HK-2 (cell line): ENCODE data around the gene DRGX.

Experiments used
- DNase-seq: peaks from one replicate; pipeline ENCODE4 v3.0.0-alpha.2; 2018; ENCODE audit not compliant: unreplicated experiment

The DRGX gene

DNA sequence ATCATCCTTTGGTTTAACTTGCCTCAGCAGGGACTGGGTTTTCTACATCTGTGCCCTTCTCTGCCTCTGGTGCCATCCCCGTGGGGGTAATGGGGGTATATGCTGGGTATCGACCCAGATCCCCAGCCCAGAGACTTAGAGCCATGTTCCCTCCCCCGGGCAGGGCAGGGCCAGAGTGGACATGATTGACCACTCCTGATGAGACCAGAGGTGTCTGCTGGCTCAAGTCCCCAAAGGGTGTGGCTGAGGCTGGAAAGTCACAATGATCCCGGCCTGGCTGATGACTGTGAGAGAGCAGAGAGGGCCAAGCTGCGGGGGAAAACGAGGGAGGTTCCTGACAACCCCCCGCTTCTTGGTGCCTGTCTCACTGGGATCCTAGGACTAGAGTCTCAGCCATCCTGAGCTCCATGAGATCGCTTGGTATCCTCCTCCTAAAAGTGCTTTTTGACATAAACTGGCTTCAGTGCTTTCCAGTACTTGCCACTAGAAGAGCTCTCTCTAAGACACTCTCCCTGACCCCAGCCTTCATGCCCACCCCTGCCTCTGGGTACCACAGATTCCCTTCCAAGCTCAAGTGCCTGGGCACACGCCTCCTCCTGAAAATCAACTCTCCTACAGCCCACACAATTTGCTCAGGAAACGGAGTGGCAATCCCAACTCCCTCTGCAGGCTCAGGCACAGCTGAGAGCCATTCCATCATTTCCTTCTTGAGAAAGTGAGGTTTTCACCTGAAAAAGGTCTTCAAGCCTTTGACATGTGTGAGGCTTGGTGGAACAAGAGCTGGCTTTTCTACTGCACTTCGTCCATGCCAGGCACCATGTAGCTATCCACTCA, 33.9 kb downstream of the DRGX start:
- no peak for DNase-seq

- DNase-seq, result no peak
Measured at GRCh38 chr10:49361178-49361554, 34.7 kb downstream of the DRGX start.

GRCh38 chr10:49360271-49361177, 35.4 kb downstream of the DRGX start:
- no peak for DNase-seq

GRCh38 chr10:49359349-49360270, 36.3 kb downstream of the DRGX start:
- no peak for DNase-seq

DNA sequence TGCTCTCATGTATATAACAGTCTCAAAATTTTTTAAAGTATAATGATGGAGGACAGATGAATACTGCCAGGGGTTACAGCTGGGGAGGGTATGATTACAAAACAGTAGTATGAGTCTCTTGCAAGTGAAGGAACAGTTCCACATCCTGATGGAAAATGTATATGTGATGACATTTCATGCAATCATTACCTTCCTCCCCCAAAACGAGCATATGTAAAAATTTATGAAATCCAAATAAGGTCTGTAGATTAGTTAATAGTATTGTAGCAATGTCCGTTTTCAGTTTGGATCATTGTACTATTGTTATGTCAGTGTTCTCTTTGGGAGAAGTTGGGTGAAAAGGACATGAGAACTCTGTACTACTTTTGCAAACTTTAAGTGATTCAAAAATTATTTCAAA, 38.0 kb downstream of the DRGX start:
- no peak for DNase-seq

DNA sequence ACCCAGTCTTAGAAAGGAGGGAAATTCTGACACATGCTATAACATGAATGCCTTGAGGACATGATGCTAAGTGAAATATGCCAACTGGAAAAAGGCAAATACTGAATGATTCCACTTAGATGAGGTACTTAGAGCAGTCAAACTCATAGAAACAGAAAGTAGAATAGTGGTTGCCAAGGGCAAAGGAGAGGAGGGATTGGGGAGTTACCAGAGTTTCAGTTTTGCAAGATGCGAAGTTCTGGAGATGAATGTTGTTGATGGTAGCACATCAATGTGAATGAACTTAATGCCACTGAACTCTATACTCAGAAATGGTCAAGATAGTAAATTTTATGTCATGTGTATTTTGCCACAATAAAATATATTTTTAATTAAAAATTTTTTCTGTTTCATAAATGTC, 38.9 kb downstream of the DRGX start:
- no peak for DNase-seq

- no peak for DNase-seq
Measured at GRCh38 chr10:49356181-49356580, 39.7 kb downstream of the DRGX start.

DNA sequence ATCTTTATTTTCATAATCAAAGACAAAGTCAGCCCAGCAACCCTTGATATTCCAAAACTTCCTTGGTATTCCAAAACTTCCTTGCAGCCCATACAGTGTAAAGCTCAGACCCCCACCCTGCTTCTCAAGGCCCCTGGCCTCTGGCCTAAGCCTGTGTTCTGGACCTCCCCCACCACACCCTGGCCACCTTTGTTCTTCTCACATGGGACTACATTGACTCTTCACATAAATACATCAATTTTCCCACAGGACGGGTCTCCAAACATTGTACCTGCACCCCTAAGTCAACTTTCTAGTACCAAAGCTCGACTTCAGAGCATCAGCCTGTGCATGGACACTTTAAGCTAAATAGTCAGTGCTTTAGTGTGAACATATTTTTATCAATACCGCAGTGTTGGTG, 40.7 kb downstream of the DRGX start:
- DNase-seq, result no peak

- DNase-seq, result no peak
Measured at GRCh38 chr10:49354593-49354992, 41.3 kb downstream of the DRGX start.

DNA sequence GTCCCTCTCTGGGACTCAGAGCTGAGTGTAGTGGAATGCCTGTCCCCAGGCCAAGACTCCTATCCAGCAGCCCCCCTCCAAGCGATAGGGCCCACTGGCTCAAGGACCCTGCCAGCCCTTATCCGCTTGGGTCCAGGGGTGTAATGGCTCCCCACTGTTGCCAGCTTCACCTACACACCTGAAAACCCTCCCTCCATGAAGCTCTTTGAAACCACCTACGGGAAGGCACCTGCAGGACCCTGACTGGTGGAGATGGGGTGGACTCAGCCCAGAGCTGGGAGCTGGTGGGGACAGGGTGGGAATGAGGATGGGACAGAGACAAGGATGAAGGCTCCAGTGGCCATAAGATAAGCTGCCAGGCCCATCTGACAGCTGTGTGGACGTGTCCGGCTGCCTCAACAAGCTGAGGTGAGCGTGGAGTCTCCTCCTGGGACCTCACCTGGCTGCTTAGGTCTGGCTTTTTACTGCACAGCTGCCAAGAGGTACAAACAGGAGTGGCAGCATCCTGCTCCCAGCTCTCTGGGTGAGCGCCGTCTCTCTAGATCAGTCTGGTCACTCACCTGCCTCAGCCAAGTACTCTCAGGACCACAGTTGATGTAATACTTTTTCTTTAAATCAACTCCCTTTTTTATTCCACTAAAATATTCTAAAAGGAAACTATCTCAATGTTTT, 41.9 kb downstream of the DRGX start:
- DNase-seq, result no peak

GRCh38 chr10:49353026-49353894, 42.6 kb downstream of the DRGX start:
- DNase-seq, result no peak

- DNase-seq, result no peak
Measured at GRCh38 chr10:49352323-49352722, 43.6 kb downstream of the DRGX start.

- no peak for DNase-seq
Measured at GRCh38 chr10:49351669-49352068, 44.2 kb downstream of the DRGX start.

DNA sequence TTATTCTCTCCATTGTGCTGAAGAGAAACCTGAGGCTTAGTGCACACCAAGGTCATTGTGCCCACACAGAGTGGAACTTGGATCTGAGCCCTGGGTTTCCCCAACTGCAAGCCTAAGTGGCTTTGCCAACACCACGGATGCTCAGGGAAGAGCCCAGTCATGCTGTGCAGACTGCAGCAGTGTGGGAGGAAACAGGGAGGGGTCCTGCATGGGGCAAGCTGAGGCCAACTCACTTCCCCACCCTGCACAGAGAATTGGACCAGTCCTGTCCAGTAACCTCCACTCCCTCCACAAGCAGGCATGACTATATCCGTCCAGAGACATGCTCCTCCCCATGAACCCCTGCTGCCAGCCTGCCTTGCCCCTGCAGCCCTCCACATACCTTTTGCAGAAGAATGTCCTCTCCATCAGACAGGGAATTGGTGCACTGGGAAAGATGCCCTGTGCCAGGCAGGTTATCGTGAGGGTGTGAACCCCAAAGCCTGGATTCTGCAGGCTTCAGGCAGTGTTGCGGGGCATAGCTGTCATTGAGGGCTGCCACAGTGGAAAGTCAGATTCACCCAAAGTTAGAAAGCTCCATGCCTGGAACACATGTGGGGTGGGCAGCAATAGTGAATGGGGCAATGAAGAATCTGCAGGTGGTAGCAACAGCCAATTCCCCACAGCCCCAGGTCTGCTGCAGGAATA, 44.9 kb downstream of the DRGX start:
- no peak for DNase-seq

DNA sequence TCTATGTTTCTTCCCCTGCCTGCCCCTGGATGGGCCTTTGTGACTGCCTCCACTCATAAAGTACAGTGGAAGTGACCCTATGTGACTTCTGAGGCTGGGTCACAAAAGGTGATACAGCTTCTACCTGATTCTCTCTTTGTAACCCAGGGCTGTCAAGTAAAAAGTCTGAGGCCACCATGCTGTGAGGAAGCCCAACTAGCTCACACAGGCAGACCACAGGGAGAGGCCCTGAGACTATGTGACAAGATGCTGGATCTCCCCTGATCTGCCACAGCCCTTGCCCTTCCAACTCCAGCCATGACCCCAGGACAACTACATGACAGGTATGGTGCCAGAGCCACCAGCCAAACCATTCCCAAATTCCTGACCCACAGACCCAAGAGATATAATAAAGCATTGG, 45.8 kb downstream of the DRGX start:
- no peak for DNase-seq

DNA sequence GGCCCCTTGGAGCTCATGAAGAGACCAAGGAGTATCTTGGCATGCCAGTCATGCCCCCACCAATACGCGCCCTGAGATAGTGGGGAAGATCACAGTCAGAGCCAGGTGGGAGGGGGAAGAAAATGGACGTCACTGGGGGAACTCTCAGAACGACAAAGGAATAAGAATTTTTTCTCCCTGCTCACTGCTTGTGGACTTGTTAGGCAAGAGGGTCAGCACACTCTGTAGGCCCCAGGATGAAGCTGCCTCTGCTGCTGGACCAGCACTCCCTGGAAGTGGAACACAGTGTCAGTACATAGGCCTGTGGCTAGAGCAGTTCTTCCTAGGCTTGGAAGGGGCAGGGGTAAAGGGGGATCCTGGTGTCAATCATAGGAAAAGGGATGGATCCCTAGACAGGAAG, 46.5 kb downstream of the DRGX start:
- DNase-seq, result no peak

- no peak for DNase-seq
Measured at GRCh38 chr10:49348593-49348992, 47.3 kb downstream of the DRGX start.

GRCh38 chr10:49347827-49348226, 48.1 kb downstream of the DRGX start:
- DNase-seq, result no peak

GRCh38 chr10:49347342-49347741, 48.5 kb downstream of the DRGX start:
- no peak for DNase-seq

GRCh38 chr10:49344840-49345239, 51.0 kb downstream of the DRGX start:
- DNase-seq, result no peak
